ENCODE results near the gene DPM2.

GRCh38 chr9:127905004-127905728 is 32.5 kb downstream of the DPM2 start:
- TF ChIP-seq EZH2 (IDR thresholded peaks at IDR 0.05; ENCODE audit: insufficient read depth, poor library complexity, severe bottlenecking) (no peak), EZH2phosphoT487 (IDR thresholded peaks at IDR 0.05; ENCODE audit: insufficient read depth, low read depth) (no peak)
